ENCODE data around the gene KCNN3. TPM values are rescaled to one million over a fixed set of nuclear protein-coding genes. Genes with fewer than 3 reads are reported as not detected.

The KCNN3 gene
- total RNA-seq, 1 donor, result 0.21 TPM

DNA sequence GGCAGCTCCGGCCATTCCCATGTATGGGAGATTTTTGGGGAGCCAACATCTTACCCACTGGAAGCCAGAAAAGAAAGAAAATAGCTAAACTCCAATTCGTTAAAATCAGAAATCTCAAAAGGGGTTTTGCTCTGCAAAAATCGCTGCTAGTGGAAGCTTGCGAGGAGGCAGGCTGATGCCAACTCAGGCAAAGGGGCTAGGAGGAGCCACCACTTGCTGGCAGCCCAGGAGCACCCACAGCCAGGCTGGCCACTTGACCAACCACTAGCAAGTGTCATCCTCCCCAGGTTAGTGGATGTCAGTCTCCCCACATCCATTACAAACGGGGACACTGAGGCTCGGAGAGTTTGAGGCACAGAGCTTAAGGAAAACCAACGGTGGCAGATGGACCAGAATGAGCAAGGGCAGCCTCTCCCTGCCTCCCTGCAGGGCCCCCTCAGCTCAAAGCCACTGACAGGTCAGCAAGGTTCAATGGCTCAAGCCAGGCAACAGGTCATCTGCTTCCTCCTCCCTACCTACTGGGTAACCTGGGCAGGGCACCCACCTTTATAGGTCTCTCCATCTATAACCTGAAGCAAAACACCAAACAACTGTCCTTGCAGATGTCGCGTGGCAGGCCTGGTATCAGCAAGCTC lies 10.8 kb downstream of the KCNN3 start:
- Histone ChIP-seq H3K9me3 (ENCODE audit: low read depth, low read length) (no peaks in the 10 kb centered on the region), H3K4me1 (ENCODE audit: insufficient read depth, low read length) (peaks cover 16% of the 10 kb centered on the region), H3K4me3 (ENCODE audit: low read length) (no peak overlapping the region), H3K27me3 (ENCODE audit: insufficient read depth, low read length) (no peaks in the 10 kb centered on the region)

GRCh38 chr1:154857441-154858215 lies 12.5 kb downstream of the KCNN3 start:
- Histone ChIP-seq H3K4me3 (ENCODE audit: low read length) (no peak overlapping the region), H3K27me3 (ENCODE audit: insufficient read depth, low read length) (no peaks in the 10 kb centered on the region), H3K9me3 (ENCODE audit: low read depth, low read length) (no peaks in the 10 kb centered on the region), H3K4me1 (ENCODE audit: insufficient read depth, low read length) (peaks cover 16% of the 10 kb centered on the region)

DNA sequence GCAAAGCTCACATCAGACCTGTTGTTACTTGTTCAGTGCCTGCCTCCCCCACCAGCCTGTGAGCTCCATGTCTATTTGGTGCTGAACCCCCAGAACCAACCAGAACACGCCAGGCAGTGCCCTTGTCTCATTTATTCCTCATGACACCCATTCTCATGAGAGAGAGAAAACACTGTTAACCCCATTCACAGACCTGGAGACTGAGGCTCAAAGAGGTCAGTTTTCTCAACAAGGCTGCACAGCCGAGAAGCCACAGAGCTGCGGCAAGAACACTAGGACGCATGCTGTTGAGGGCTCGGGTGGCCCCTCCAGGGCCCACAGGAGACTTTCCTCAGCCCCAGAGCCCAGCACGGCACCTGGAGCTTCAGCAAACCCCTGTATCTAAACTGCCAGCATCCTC lies 13.1 kb downstream of the KCNN3 start:
- no peaks in the 10 kb centered on the region for H3K9me3 ChIP-seq (ENCODE audit: low read depth, low read length)
- peaks cover 16% of the 10 kb centered on the region for H3K4me1 ChIP-seq (ENCODE audit: insufficient read depth, low read length)
- no peak overlapping the region for H3K4me3 ChIP-seq (ENCODE audit: low read length)
- H3K27me3 ChIP-seq (ENCODE audit: insufficient read depth, low read length), result no peaks in the 10 kb centered on the region

DNA sequence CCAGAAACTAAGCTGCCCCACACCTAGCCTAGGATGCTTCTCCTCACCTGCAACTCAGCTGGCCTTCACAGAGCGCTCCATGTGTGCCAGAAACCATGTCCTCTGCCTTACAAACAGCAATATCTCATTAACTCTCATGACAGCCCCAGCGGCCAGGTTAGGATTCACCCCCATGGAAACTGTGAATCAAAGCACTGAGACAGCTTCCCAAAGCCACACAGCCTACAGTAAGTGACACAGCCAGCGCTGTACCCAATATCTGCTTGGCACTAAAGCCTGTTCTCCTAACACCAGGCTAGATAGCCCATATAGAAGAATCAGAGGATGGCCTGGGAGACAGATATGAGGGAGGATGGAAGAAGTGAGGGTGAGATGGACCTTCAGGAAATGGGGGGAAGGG lies 13.5 kb downstream of the KCNN3 start:
- Histone ChIP-seq H3K4me3 (ENCODE audit: low read length) (no peak overlapping the region), H3K4me1 (ENCODE audit: insufficient read depth, low read length) (peaks cover 16% of the 10 kb centered on the region), H3K27me3 (ENCODE audit: insufficient read depth, low read length) (no peaks in the 10 kb centered on the region), H3K9me3 (ENCODE audit: low read depth, low read length) (no peaks in the 10 kb centered on the region)

DNA sequence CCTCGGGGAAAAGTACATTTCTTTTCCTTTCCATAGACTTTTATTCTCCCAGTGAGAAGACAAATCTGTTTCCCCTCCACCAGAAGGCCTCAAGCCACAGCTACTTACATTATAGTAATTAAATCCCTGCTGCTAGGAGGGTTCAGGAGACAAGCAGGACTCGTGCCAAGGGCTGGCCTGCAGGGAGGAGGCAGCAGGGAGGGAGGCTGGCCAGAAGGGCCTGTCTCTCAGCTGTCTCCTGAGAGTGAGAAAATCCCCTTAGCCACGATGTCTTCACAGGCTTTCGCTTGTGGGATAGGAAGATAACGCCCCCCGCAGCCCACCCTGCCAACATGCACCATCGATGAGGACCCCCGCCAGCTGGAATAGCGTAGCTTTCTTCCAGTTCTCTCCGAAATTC lies 14.0 kb downstream of the KCNN3 start:
- Histone ChIP-seq H3K9me3 (ENCODE audit: low read depth, low read length) (no peaks in the 10 kb centered on the region), H3K4me3 (ENCODE audit: low read length) (no peak overlapping the region), H3K27me3 (ENCODE audit: insufficient read depth, low read length) (no peaks in the 10 kb centered on the region), H3K4me1 (ENCODE audit: insufficient read depth, low read length) (peaks cover 16% of the 10 kb centered on the region)

DNA sequence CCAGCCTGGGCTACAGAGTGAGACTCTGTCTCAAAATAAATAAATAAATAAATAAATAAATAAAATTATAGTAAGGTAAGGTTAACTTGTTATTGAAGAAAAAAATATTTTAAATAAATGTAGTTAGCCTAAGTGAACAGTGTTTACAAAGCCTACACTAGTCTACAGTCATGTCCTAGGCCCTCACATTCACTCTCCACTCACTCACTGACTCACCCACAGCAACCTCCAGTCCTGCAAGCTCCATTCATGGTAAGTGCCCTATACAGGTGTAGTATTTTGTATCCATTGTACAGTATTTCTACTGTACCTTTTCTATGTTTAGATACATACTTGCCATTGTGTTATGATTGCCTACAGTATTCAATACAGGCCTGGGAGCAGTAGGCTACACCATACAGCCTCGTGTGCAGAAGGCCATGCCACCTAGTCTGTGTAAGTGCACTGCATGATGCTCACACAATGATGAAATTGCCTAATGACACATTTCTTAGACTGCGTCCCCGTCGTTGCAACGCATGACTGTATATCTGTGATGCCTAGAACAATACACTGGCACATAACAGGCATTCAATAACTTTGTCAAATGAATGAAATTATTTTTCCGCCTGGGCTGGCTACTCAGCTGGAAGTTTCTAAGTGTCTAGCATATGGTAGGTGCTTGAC lies 14.8 kb downstream of the KCNN3 start:
- Histone ChIP-seq H3K4me1 (ENCODE audit: insufficient read depth, low read length) (peaks cover 11% of the 10 kb centered on the region), H3K9me3 (ENCODE audit: low read depth, low read length) (no peaks in the 10 kb centered on the region), H3K4me3 (ENCODE audit: low read length) (no peak overlapping the region), H3K27me3 (ENCODE audit: insufficient read depth, low read length) (no peaks in the 10 kb centered on the region)

GRCh38 chr1:154852845-154853244 lies 17.2 kb downstream of the KCNN3 start:
- Histone ChIP-seq H3K27me3 (ENCODE audit: insufficient read depth, low read length) (no peaks in the 10 kb centered on the region), H3K4me3 (ENCODE audit: low read length) (no peak overlapping the region), H3K4me1 (ENCODE audit: insufficient read depth, low read length) (no peaks in the 10 kb centered on the region), H3K9me3 (ENCODE audit: low read depth, low read length) (no peaks in the 10 kb centered on the region)

DNA sequence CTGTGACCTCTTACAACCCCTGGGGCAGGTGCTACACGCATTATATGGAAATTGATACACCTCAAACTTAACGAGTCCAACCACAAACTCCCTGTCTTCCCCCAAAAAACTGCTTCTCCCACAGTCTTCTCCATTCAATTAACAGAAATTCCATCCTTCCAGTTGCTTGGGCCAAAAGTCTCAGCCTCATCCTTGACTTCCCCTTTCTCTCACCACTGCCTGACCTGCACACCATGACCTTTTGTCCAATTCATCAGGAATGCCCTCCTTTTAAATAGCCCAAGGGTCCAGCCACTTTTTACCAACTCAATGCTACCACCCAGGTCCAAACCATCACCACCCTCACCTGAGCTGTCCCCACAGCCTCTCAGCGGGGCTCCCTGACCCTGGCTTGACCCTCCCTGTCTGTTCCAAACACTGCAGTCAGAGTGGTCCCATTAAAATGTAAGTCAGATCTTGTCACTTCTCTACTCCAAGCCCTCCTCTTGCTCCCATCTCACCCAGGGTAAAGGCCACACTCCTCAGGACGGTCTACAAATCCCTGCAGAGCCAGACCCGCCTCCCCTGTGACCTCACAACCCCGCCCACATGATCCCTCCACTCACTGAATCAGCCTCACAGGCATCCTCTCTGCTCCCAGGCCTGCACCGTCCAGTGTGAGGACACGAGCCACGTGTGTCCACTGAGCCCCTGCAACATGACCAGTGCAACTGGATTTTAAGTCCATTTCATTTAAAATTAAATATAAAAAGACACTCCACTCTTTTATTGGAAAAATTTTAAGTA lies 18.5 kb downstream of the KCNN3 start:
- H3K4me3 ChIP-seq (ENCODE audit: low read length), result no peak overlapping the region
- no peaks in the 10 kb centered on the region for H3K27me3 ChIP-seq (ENCODE audit: insufficient read depth, low read length)
- no peaks in the 10 kb centered on the region for H3K9me3 ChIP-seq (ENCODE audit: low read depth, low read length)
- H3K4me1 ChIP-seq (ENCODE audit: insufficient read depth, low read length), result no peaks in the 10 kb centered on the region

GRCh38 chr1:154849645-154850131 lies 20.4 kb downstream of the KCNN3 start:
- H3K9me3 ChIP-seq (ENCODE audit: low read depth, low read length), result no peaks in the 10 kb centered on the region
- no peaks in the 10 kb centered on the region for H3K4me1 ChIP-seq (ENCODE audit: insufficient read depth, low read length)
- no peaks in the 10 kb centered on the region for H3K27me3 ChIP-seq (ENCODE audit: insufficient read depth, low read length)
- H3K4me3 ChIP-seq (ENCODE audit: low read length), result no peak overlapping the region

- Histone ChIP-seq H3K9me3 (ENCODE audit: low read depth, low read length) (no peaks in the 10 kb centered on the region), H3K27me3 (ENCODE audit: insufficient read depth, low read length) (no peaks in the 10 kb centered on the region), H3K4me3 (ENCODE audit: low read length) (no peak overlapping the region), H3K4me1 (ENCODE audit: insufficient read depth, low read length) (no peaks in the 10 kb centered on the region)
These were observed 21.1 kb downstream of the KCNN3 start for GRCh38 chr1:154848983-154849382.

DNA sequence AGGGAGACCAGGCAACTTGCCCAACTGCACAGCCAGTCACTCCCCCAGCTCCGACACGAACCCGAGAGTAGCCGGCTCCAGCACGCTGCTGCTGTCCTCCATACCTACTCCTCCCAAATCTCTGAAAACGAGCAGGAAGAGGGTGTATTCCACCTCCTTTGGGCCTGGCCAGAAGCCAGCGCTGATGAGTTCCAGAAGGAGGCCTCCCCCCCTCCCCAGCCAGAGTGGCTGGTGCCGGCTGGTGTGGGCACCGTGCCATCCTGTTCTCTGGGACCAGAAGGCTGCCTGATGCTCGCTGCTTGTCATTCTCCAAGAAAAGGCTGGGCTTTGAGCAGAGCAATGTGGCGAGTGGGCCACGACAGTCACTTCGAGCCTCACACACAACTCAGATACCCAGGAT lies 22.2 kb downstream of the KCNN3 start:
- Histone ChIP-seq H3K27me3 (ENCODE audit: insufficient read depth, low read length) (no peaks in the 10 kb centered on the region), H3K4me3 (ENCODE audit: low read length) (no peak overlapping the region), H3K9me3 (ENCODE audit: low read depth, low read length) (no peaks in the 10 kb centered on the region)

GRCh38 chr1:154846565-154847442 lies 23.3 kb downstream of the KCNN3 start:
- Histone ChIP-seq H3K4me3 (ENCODE audit: low read length) (no peak overlapping the region), H3K27me3 (ENCODE audit: insufficient read depth, low read length) (no peaks in the 10 kb centered on the region), H3K4me1 (ENCODE audit: insufficient read depth, low read length) (no peaks in the 10 kb centered on the region), H3K9me3 (ENCODE audit: low read depth, low read length) (no peaks in the 10 kb centered on the region)

More for the DNA sequence above, 22.2 kb downstream of the KCNN3 start:
- no peaks in the 10 kb centered on the region for H3K4me1 ChIP-seq (ENCODE audit: insufficient read depth, low read length)

- Histone ChIP-seq H3K27me3 (ENCODE audit: insufficient read depth, low read length) (no peaks in the 10 kb centered on the region), H3K4me3 (ENCODE audit: low read length) (no peak overlapping the region), H3K4me1 (ENCODE audit: insufficient read depth, low read length) (no peaks in the 10 kb centered on the region), H3K9me3 (ENCODE audit: low read depth, low read length) (no peaks in the 10 kb centered on the region)
These were observed 24.2 kb downstream of the KCNN3 start for GRCh38 chr1:154845879-154846278.

DNA sequence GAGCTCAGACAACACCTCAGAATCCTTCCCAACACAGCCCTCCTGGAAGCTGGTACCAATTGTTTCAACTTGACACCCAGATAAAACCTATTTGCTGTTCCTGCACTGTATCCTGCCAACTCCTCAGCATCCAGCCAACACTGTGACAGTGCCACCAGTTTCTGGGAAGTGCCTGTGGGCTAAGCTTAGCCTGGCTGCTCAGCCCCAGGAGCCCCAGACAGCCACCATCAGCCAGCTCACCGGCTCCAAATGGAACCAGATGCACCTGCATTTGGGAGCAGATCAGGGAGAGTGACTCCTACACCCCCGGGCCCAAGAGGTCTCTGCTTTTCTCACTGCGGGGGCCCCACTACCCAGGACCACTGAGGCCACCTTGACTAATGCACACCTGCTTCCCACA lies 24.9 kb downstream of the KCNN3 start:
- H3K9me3 ChIP-seq (ENCODE audit: low read depth, low read length), result no peaks in the 10 kb centered on the region

More for the DNA sequence above, 24.9 kb downstream of the KCNN3 start:
- no peaks in the 10 kb centered on the region for H3K4me1 ChIP-seq (ENCODE audit: insufficient read depth, low read length)
- H3K27me3 ChIP-seq (ENCODE audit: insufficient read depth, low read length), result no peaks in the 10 kb centered on the region
- H3K4me3 ChIP-seq (ENCODE audit: low read length), result no peak overlapping the region
